Colonic mucosa (tissue), 4 donors: ENCODE measurements around the gene MPST. TPM values are rescaled to one million over a fixed set of nuclear protein-coding genes. Genes with fewer than 3 reads are reported as not detected.

ENCODE experiments used
- DNase-seq: peaks from one replicate; pipeline ENCODE4 v3.0.0-alpha.2; 2020
- H3K27ac ChIP-seq: fragments of 200-600 bp; one replicate; pipeline ENCODE4 v1.8.0; 2021
- H3K27me3 ChIP-seq: fragments of 200-600 bp; one replicate; pipeline ENCODE4 v1.8.0; 2021
- H3K36me3 ChIP-seq: fragments of 200-600 bp; one replicate; pipeline ENCODE4 v1.8.0; 2021
- H3K4me1 ChIP-seq: fragments of 200-600 bp; one replicate; pipeline ENCODE4 v1.8.0; 2021; ENCODE audit warnings: mild to moderate bottlenecking
- H3K4me3 ChIP-seq: fragments of 200-600 bp; one replicate; pipeline ENCODE4 v1.8.0; 2021
- H3K9ac ChIP-seq, 2 donors: one replicate each; pipeline ENCODE4 v1.7.0; 2013; ENCODE audit warnings: control low read depth in 2 of 2, low read depth in 2 of 2, low read length in 2 of 2
- H3K9me3 ChIP-seq: fragments of 200-600 bp; one replicate; pipeline ENCODE4 v1.8.0; 2021
- CTCF ChIP-seq: fragments of 200-600 bp; IDR thresholded peaks from one replicate; pipeline ENCODE4 v1.8.0; 2022; ENCODE audit warnings: antibody characterized with exemption, mild to moderate bottlenecking
- intact Hi-C: fragments of 100-400 bp; cut with DNase I; formaldehyde crosslinking; loops from one replicate; pipeline ENCODE4 v1.14.1; 2022
- total RNA-seq, 2 donors: library from RNA; stranded (reverse); fragmentation: NEBNext Ultra II Directional in 1 of 2; extraction: Animal tissue kit (Norgen Biotek cat#: 25700) in 1 of 2; gene quantifications; one replicate each; pipeline ENCODE4 v1.2.1, GENCODE V29; 2021
- donor health status: healthy.
- donor health status: DM: no; HTN: no; CAD: no.
- donor health status: DM: no; HTN: no; CAD: no.

Gene MPST
- total RNA-seq, 2 donors from 2014 or later: 217 to 259 TPM

GRCh38 chr22:37064553-37064952 is 45.0 kb downstream of the MPST start:
- no peak for DNase-seq
- no peak for TF ChIP-seq CTCF
- Histone ChIP-seq H3K4me3 (no peak overlapping the region), H3K36me3 (no peaks in the 10 kb centered on the region), H3K27ac (no peak overlapping the region), H3K27me3 (peaks cover 10% of the 10 kb centered on the region), H3K4me1 (no peaks in the 10 kb centered on the region), H3K9ac (no peak overlapping the region), H3K9me3 (no peaks in the 10 kb centered on the region)
- intact Hi-C loops: no loop called here

GRCh38 chr22:37065180-37065579 is 45.6 kb downstream of the MPST start:
- Histone ChIP-seq H3K27me3 (peaks cover 10% of the 10 kb centered on the region), H3K9ac (no peak overlapping the region), H3K9me3 (no peaks in the 10 kb centered on the region), H3K27ac (no peak overlapping the region), H3K36me3 (no peaks in the 10 kb centered on the region), H3K4me3 (no peak overlapping the region), H3K4me1 (no peaks in the 10 kb centered on the region)
- intact Hi-C loops: no loop called here
- TF ChIP-seq CTCF: no peak
- DNase-seq: no peak

- no peak overlapping the region for H3K27ac ChIP-seq
- H3K4me3 ChIP-seq: no peak overlapping the region
- peaks cover 10% of the 10 kb centered on the region for H3K27me3 ChIP-seq
- no peaks in the 10 kb centered on the region for H3K36me3 ChIP-seq
- no peak for TF ChIP-seq CTCF
- H3K4me1 ChIP-seq: no peaks in the 10 kb centered on the region
- H3K9ac ChIP-seq: no peak overlapping the region
- H3K9me3 ChIP-seq: no peaks in the 10 kb centered on the region
- intact Hi-C loops: no loop called here
- DNase-seq: no peak
Observed at GRCh38 chr22:37065961-37066360, 46.4 kb downstream of the MPST start.

GRCh38 chr22:37067428-37067827 is 47.9 kb downstream of the MPST start:
- H3K9me3 ChIP-seq: no peaks in the 10 kb centered on the region
- H3K27ac ChIP-seq: no peak overlapping the region
- intact Hi-C loops: no loop called here
- no peaks in the 10 kb centered on the region for H3K36me3 ChIP-seq
- H3K4me3 ChIP-seq: no peak overlapping the region
- no peak for TF ChIP-seq CTCF
- no peak for DNase-seq
- H3K27me3 ChIP-seq: peaks cover 10% of the 10 kb centered on the region
- no peak overlapping the region for H3K9ac ChIP-seq
- no peaks in the 10 kb centered on the region for H3K4me1 ChIP-seq

- H3K9me3 ChIP-seq: no peaks in the 10 kb centered on the region
- no peaks in the 10 kb centered on the region for H3K4me1 ChIP-seq
- H3K27ac ChIP-seq: no peak overlapping the region
- no peak for TF ChIP-seq CTCF
- no peak overlapping the region for H3K4me3 ChIP-seq
- H3K36me3 ChIP-seq: no peaks in the 10 kb centered on the region
- no peak for DNase-seq
- H3K9ac ChIP-seq: no peak overlapping the region
- peaks cover 10% of the 10 kb centered on the region for H3K27me3 ChIP-seq
- intact Hi-C loops: no loop called here
Observed at GRCh38 chr22:37068859-37069258, 49.3 kb downstream of the MPST start.

- no peak for DNase-seq
- H3K4me1 ChIP-seq: no peaks in the 10 kb centered on the region
- intact Hi-C loops: no loop called here
- no peaks in the 10 kb centered on the region for H3K9me3 ChIP-seq
- no peak for TF ChIP-seq CTCF
- H3K4me3 ChIP-seq: no peak overlapping the region
- no peaks in the 10 kb centered on the region for H3K36me3 ChIP-seq
- H3K9ac ChIP-seq: no peak overlapping the region
- H3K27me3 ChIP-seq: peaks cover 10% of the 10 kb centered on the region
- H3K27ac ChIP-seq: no peak overlapping the region
Observed at GRCh38 chr22:37069319-37069718, 49.8 kb downstream of the MPST start.
